Stimulated activated naive CD8-positive, alpha-beta T cell treated with anti-CD3 and anti-CD28 coated beads, Interleukin-15, Interleukin-2, amounts not matched to agents 100 ng/mL and 50 ng/mL, for 24 hours (primary cell): ENCODE results near the gene CLBA1.

ENCODE experiments used
- H3K27ac Mint-ChIP-seq: one replicate; pipeline ENCODE4 v1.8.0; 2021; ENCODE audit warnings: mild to moderate bottlenecking, mixed read lengths
- H3K27me3 Mint-ChIP-seq: one replicate; pipeline ENCODE4 v1.8.0; 2021; ENCODE audit warnings: mixed read lengths
- H3K36me3 Mint-ChIP-seq: one replicate; pipeline ENCODE4 v1.8.0; 2021; ENCODE audit warnings: low read depth, mixed read lengths
- H3K4me1 Mint-ChIP-seq: one replicate; pipeline ENCODE4 v1.8.0; 2021; ENCODE audit warnings: low read depth, mixed read lengths
- H3K4me3 Mint-ChIP-seq: one replicate; pipeline ENCODE4 v1.8.0; 2021; ENCODE audit warnings: mild to moderate bottlenecking, mixed read lengths
- H3K9me3 Mint-ChIP-seq: one replicate; pipeline ENCODE4 v1.8.0; 2021; ENCODE audit warnings: mixed read lengths

CLBA1 gene

GRCh38 chr14:105041841-105042765, 56.5 kb downstream of the CLBA1 start:
- Mint-ChIP-seq H3K4me1 (peaks cover 14% of the 10 kb centered on the region), H3K4me3 (no peak overlapping the region), H3K36me3 (no peaks in the 10 kb centered on the region), H3K27me3 (peaks cover 7% of the 10 kb centered on the region), H3K27ac (no peak overlapping the region), H3K9me3 (no peaks in the 10 kb centered on the region)

- Mint-ChIP-seq H3K4me1 (peaks cover 14% of the 10 kb centered on the region), H3K9me3 (no peaks in the 10 kb centered on the region), H3K27me3 (peaks cover 7% of the 10 kb centered on the region), H3K27ac (no peak overlapping the region), H3K36me3 (no peaks in the 10 kb centered on the region), H3K4me3 (no peak overlapping the region)
Observed at GRCh38 chr14:105042813-105043212, 57.2 kb downstream of the CLBA1 start.

DNA sequence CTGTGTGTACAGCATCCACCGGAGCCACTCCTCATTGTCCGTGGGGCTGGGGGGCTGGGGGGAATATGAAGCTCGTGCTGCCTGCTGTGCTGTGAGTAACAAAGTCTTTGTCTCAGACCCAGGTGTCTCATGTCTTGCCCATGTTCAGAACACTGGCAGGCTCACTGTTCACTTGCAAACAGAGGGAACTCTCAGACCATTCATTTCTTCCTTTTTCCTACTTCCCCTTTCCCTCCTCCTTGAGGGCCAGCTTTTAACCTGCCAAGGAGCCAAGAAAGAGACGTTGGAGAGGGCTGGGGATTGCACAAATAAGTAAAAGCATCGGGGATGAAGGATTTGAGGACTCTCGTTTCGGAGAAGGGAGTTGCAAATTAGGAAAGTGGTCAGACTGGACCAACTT, 58.1 kb downstream of the CLBA1 start:
- H3K27ac Mint-ChIP-seq, result no peak overlapping the region
- peaks cover 14% of the 10 kb centered on the region for H3K4me1 Mint-ChIP-seq
- peaks cover 7% of the 10 kb centered on the region for H3K27me3 Mint-ChIP-seq

More for the DNA sequence above, 58.1 kb downstream of the CLBA1 start:
- Mint-ChIP-seq H3K4me3 (no peak overlapping the region), H3K9me3 (no peaks in the 10 kb centered on the region), H3K36me3 (no peaks in the 10 kb centered on the region)
